Measurements from ENCODE around the gene PLA2G4A.

DNA sequence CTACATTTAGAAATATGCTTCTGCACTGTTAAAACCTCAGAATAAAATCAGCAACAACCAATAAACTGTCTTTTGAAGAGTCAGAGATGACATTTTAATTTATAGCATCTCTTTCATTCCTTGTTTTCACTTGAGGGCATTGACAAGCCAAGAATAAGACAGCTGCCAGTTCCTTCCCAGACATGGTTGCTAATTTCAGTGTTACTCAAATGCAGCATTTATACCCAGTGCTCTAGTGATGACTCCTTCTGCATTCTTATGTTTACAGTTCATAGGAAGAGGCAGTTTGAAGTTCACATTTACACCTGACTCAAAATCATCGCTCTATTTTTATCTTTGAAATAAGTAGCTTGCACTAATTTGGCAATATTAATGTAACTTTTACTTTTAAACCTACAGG is 44.9 kb downstream of the PLA2G4A start:
- TF ChIP-seq POLR2AphosphoS5 (IDR thresholded peaks at IDR 0.05; ENCODE audit: insufficient read depth, low read depth, low read length), result no peak
- no peak for TF ChIP-seq EZH2 (IDR thresholded peaks at IDR 0.05; ENCODE audit: borderline replicate concordance, low read depth, low read length, severe bottlenecking)
- TF ChIP-seq, protein P1, sequence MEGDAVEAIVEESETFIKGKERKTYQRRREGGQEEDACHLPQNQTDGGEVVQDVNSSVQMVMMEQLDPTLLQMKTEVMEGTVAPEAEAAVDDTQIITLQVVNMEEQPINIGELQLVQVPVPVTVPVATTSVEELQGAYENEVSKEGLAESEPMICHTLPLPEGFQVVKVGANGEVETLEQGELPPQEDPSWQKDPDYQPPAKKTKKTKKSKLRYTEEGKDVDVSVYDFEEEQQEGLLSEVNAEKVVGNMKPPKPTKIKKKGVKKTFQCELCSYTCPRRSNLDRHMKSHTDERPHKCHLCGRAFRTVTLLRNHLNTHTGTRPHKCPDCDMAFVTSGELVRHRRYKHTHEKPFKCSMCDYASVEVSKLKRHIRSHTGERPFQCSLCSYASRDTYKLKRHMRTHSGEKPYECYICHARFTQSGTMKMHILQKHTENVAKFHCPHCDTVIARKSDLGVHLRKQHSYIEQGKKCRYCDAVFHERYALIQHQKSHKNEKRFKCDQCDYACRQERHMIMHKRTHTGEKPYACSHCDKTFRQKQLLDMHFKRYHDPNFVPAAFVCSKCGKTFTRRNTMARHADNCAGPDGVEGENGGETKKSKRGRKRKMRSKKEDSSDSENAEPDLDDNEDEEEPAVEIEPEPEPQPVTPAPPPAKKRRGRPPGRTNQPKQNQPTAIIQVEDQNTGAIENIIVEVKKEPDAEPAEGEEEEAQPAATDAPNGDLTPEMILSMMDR (IDR thresholded peaks at IDR 0.05; ENCODE audit: extremely low read depth in 1 of 2, insufficient read depth in 1 of 2, low read depth in 1 of 2, low read length in 2 of 2), result no peak
- no peak for TF ChIP-seq POLR2A (IDR thresholded peaks at IDR 0.05; ENCODE audit: low read depth, low read length)
- TF ChIP-seq, protein P2, sequence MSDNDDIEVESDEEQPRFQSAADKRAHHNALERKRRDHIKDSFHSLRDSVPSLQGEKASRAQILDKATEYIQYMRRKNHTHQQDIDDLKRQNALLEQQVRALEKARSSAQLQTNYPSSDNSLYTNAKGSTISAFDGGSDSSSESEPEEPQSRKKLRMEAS (IDR thresholded peaks at IDR 0.05; ENCODE audit: insufficient read depth, insufficient read length), result no peak
- TF ChIP-seq MYC (IDR thresholded peaks at IDR 0.05; ENCODE audit: low read depth, low read length), result no peak
- TF ChIP-seq FOS (IDR thresholded peaks at IDR 0.05; ENCODE audit: borderline replicate concordance, insufficient read depth, low read length), result no peak
- no peak for TF ChIP-seq GATA2 (IDR thresholded peaks at IDR 0.05; ENCODE audit: insufficient read depth, insufficient read length, low read depth, low read length)
- TF ChIP-seq JUN (IDR thresholded peaks at IDR 0.05; ENCODE audit: borderline replicate concordance, insufficient read depth, insufficient read length, low read depth), result no peak
